ENCODE data around the gene DYNLT5.

The DYNLT5 gene

GRCh38 chr1:66758241-66758755 lies 6.0 kb downstream of the DYNLT5 start:
- no peak for TF ChIP-seq JUND (IDR thresholded peaks at IDR 0.05; ENCODE audit: low read depth)
- in situ Hi-C loops (cut with HindIII; ENCODE audit: low pct_unique_long_range_greater_than_20kb, low sequenced_read_pairs) = no loop called here
- no peak for DNase-seq (ENCODE audit: low read depth in 1 of 2, low spot score in 1 of 2)

GRCh38 chr1:66760506-66760905 lies 8.2 kb downstream of the DYNLT5 start:
- no peak for DNase-seq (ENCODE audit: low read depth in 1 of 2, low spot score in 1 of 2)
- in situ Hi-C loops (cut with HindIII; ENCODE audit: low pct_unique_long_range_greater_than_20kb, low sequenced_read_pairs) = no loop called here
- TF ChIP-seq JUND (IDR thresholded peaks at IDR 0.05; ENCODE audit: low read depth) = no peak

- TF ChIP-seq JUND (IDR thresholded peaks at IDR 0.05; ENCODE audit: low read depth) = no peak
- in situ Hi-C loops (cut with HindIII; ENCODE audit: low pct_unique_long_range_greater_than_20kb, low sequenced_read_pairs) = no loop called here
- DNase-seq (ENCODE audit: low read depth in 1 of 2, low spot score in 1 of 2) = no peak
Measured at GRCh38 chr1:66761221-66761620, 9.0 kb downstream of the DYNLT5 start.

- TF ChIP-seq JUND (IDR thresholded peaks at IDR 0.05; ENCODE audit: low read depth) = no peak
- DNase-seq (ENCODE audit: low read depth in 1 of 2, low spot score in 1 of 2) = peak in 1 of 2 experiments; percentile 52
- in situ Hi-C loops (cut with HindIII; ENCODE audit: low pct_unique_long_range_greater_than_20kb, low sequenced_read_pairs) = no loop called here
Measured at GRCh38 chr1:66764994-66765578, 12.8 kb downstream of the DYNLT5 start.

- no peak for DNase-seq (ENCODE audit: low read depth in 1 of 2, low spot score in 1 of 2)
- TF ChIP-seq JUND (IDR thresholded peaks at IDR 0.05; ENCODE audit: low read depth) = no peak
- in situ Hi-C loops (cut with HindIII; ENCODE audit: low pct_unique_long_range_greater_than_20kb, low sequenced_read_pairs) = no loop called here
Measured at GRCh38 chr1:66767626-66768025, 15.4 kb downstream of the DYNLT5 start.

- DNase-seq (ENCODE audit: low read depth in 1 of 2, low spot score in 1 of 2) = no peak
- no peak for TF ChIP-seq JUND (IDR thresholded peaks at IDR 0.05; ENCODE audit: low read depth)
- in situ Hi-C loops (cut with HindIII; ENCODE audit: low pct_unique_long_range_greater_than_20kb, low sequenced_read_pairs) = no loop called here
Measured at GRCh38 chr1:66768965-66769364, 16.7 kb downstream of the DYNLT5 start.

- DNase-seq (ENCODE audit: low read depth in 1 of 2, low spot score in 1 of 2) = no peak
- in situ Hi-C loops (cut with HindIII; ENCODE audit: low pct_unique_long_range_greater_than_20kb, low sequenced_read_pairs) = no loop called here
- no peak for TF ChIP-seq JUND (IDR thresholded peaks at IDR 0.05; ENCODE audit: low read depth)
Measured at GRCh38 chr1:66769512-66770229, 17.4 kb downstream of the DYNLT5 start.

GRCh38 chr1:66770240-66770639 lies 18.0 kb downstream of the DYNLT5 start:
- TF ChIP-seq JUND (IDR thresholded peaks at IDR 0.05; ENCODE audit: low read depth) = no peak
- no peak for DNase-seq (ENCODE audit: low read depth in 1 of 2, low spot score in 1 of 2)
- in situ Hi-C loops (cut with HindIII; ENCODE audit: low pct_unique_long_range_greater_than_20kb, low sequenced_read_pairs) = no loop called here

- in situ Hi-C loops (cut with HindIII; ENCODE audit: low pct_unique_long_range_greater_than_20kb, low sequenced_read_pairs) = no loop called here
- no peak for DNase-seq (ENCODE audit: low read depth in 1 of 2, low spot score in 1 of 2)
- TF ChIP-seq JUND (IDR thresholded peaks at IDR 0.05; ENCODE audit: low read depth) = no peak
Measured at GRCh38 chr1:66770694-66771093, 18.4 kb downstream of the DYNLT5 start.

GRCh38 chr1:66773227-66773626 lies 21.0 kb downstream of the DYNLT5 start:
- in situ Hi-C loops (cut with HindIII; ENCODE audit: low pct_unique_long_range_greater_than_20kb, low sequenced_read_pairs) = no loop called here
- DNase-seq (ENCODE audit: low read depth in 1 of 2, low spot score in 1 of 2) = no peak
- no peak for TF ChIP-seq JUND (IDR thresholded peaks at IDR 0.05; ENCODE audit: low read depth)

- DNase-seq (ENCODE audit: low read depth in 1 of 2, low spot score in 1 of 2) = no peak
- in situ Hi-C loops (cut with HindIII; ENCODE audit: low pct_unique_long_range_greater_than_20kb, low sequenced_read_pairs) = no loop called here
- no peak for TF ChIP-seq JUND (IDR thresholded peaks at IDR 0.05; ENCODE audit: low read depth)
Measured at GRCh38 chr1:66774438-66774837, 22.2 kb downstream of the DYNLT5 start.

GRCh38 chr1:66775646-66776045 lies 23.4 kb downstream of the DYNLT5 start:
- in situ Hi-C loops (cut with HindIII; ENCODE audit: low pct_unique_long_range_greater_than_20kb, low sequenced_read_pairs) = no loop called here
- TF ChIP-seq JUND (IDR thresholded peaks at IDR 0.05; ENCODE audit: low read depth) = no peak
- DNase-seq (ENCODE audit: low read depth in 1 of 2, low spot score in 1 of 2) = no peak

GRCh38 chr1:66777831-66778230 lies 25.6 kb downstream of the DYNLT5 start:
- in situ Hi-C loops (cut with HindIII; ENCODE audit: low pct_unique_long_range_greater_than_20kb, low sequenced_read_pairs) = no loop called here
- no peak for DNase-seq (ENCODE audit: low read depth in 1 of 2, low spot score in 1 of 2)
- no peak for TF ChIP-seq JUND (IDR thresholded peaks at IDR 0.05; ENCODE audit: low read depth)

Measured in T47D (cell line).